OCI-M1 (cell line): Measurements from ENCODE around the gene EZH1.

Source experiments
- DNase-seq: peaks from one replicate; lab custom pipeline; 2025; lab: John Stamatoyannopoulos, UW

EZH1 gene

DNA sequence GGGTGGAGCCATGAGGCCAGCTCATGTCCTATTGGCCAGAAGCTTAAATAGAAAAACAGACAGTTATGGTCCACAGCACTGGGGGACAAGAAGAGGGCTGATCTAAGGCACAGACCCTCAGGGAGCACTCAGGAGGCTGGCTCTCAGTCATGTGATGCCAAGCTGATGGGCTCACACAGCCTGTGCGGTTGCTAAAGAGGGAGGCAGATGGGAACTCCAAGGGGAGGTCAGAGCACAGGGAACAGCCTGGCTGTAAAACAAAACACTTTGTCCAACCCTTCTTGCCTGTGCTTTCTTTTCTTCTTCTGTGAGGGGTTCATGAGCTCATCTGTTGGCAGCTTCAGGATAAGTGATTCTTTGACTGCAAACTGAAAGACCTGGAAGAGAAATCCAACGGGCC lies 35.3 kb downstream of the EZH1 start:
- no peak for DNase-seq

DNA sequence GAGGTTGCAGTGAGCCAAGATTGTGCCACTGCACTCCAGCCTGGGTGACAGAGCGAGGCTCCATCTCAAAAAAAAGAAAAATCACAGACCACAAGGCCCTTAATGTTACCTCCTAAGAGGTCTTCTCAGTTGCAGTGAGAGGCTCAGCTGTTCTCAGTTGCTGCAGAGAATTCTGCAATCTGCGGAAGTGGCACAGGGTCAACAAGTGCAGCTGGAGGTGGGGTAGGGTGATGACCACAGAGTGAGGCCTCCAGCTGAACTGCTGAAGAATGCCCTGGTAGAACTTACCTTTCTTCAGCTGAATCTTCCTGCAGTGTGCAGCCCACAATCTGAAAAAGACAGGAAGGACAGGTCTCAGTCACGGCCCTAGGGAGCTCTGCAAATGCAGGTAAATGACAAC lies 36.3 kb downstream of the EZH1 start:
- DNase-seq: no peak

DNA sequence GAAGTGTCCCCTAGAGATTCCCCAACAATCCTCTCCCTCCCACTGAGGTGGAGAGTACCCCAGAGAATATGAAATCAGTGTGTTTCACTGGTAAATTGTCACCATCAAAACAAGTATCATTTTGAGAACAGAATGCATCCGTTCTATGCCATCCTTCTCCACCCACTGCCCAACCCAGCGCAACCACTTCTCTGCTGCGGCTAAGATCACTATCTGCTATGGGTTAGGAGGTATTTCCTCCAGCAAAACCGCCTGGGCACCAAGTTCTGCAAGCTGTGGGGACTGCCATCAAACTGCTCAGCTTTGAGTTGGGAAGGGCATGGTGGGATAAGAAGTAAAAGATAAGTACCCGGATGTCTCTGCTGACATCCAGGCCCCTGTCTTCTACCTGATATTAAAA lies 38.1 kb downstream of the EZH1 start:
- DNase-seq: no peak

DNA sequence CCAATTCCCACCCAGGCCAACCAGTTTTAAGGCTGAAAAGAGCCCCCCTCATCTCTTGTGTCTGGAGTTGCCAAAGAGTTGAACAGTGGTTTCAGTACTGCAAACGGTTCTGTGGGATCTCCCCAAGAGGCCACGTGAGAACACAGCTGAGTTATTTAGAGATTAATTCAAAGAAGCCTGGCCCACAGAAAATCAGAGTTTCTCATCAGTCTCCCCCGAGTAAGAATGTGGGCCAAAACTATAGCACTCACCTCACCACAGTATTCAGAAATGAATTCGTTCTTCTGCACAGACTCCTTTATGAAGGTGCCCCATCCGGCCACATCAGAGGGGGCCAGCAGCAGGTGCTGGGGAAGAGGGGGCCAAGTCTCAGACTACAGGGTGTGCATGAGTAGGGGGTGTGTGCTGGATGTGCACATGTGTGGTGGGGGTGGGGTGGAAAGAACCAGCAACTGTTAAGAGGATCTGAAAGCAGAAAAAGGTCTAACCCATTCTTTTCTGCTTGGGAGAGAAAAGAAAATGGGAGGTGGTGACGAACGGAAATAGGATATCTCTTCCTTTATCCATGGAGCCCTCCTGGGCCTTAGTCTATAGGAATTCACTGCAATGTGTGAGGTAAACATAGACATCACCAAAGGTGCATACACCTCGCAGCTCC lies 39.9 kb downstream of the EZH1 start:
- no peak for DNase-seq

DNA sequence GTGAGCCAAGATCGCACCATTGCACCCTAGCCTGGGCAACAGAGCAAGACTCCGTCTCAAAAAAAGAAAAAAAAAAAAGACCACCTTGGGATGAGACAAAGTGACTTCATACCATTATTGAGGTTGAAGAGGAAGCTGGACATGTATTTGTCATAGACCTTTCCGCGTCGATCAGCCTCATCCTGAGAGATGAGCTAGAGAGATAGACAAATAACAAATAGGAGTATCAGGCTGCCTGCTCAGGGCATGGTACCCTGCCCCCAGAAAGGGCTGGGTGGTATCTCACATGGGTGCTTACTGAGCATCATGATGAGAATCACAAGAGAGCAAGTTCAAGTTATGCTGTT lies 40.4 kb downstream of the EZH1 start:
- no peak for DNase-seq

DNA sequence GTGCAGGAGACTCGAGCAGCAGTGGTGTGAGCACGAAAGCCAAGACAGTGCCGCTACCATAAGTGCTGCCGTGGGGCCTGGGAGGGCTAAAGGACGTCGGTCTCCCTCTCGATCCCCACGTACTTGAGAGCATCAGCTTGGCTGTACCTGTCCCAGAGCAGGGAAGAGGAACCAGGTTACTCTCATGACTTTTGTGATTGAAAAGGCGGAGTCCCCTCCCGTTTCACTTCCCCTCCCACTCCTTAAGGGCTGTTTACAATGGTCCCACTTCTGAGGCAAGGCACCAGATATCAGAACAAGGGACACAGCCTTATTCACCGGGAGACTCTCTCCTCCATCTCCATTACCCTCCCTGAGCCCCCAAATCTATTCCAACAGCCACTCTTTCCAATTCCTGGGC lies 42.4 kb downstream of the EZH1 start:
- no peak for DNase-seq

DNA sequence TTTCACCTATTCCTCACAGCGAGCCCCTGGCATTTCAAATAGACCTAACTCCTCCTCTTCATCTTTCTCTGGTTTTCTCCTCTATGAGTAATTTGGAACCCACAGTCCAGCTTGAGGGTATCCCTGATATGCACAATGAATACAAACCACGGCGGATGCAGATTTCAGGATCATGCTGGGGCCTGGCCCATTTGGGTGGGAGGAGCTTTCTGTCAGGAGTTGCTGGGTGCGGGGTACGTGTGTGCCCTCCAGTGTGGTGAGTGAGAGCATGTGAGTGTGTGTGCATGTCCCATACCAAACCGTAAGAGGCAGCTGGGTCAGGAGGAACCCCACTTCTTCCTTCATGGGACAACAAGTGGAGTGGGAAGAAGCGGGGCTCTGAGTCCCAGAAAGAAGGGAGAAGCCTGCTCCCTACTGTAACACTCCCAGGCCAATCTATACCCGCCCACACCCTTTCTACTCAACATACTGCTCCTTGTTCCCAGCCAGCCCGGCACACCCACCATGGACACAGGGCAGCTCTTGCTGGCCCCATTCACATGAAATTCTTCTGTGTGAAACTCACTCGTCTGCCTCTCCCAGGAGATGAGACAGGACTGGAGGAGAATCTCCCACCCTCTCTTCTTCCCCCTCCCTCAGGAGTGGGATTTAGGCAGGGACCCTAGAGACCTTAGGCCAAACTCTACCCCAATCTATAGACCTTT lies 44.1 kb downstream of the EZH1 start:
- DNase-seq: no peak

DNA sequence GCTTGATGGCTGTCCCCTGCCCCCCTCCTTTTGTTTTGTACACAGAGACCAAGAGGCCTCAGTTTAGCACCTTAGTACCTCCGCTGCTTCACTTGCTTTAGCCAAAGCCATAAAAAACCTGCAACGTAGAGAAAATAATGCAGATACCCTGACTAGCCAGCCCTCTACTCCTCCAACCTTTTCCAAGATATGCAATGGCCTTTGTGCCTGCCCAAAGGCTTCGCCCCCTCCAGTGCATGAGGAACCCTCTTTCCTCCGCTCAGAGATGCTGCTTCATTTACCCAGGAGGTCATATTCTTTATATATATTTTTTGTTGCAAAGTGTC lies 45.5 kb downstream of the EZH1 start:
- DNase-seq: no peak

DNA sequence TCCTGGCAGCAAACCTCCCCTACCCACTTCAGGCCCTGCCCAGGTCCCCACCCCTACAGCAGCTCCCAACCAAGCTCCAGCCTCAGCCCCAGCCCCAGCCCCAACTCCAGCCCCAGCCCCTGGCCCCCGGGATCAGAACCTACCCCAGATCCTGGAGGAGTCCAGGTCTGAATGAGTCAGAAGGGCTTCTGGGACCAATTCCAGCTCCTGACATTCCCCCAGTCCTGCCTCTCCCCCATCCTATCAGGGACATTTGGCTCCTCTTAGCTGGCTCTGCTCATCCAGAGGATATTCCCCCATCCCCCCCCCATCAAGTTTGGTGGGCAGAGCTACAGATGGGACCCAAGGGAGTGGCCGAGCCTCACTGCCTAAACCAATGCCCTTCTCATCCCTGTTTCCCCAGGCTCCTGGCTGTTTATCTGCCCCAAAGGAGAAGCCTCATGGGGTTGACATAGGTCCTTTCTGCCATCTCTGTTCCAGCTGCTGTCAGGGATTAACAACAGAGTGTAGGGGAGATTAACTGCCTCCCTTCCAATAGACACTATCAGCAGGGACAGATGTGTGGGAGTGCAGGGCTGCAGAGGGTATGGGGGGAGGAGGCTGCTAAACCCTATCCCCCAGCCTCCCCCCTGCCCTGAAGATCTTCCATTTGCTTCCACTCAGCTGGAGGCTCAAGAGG lies 46.0 kb downstream of the EZH1 start:
- DNase-seq: peak; percentile 98

DNA sequence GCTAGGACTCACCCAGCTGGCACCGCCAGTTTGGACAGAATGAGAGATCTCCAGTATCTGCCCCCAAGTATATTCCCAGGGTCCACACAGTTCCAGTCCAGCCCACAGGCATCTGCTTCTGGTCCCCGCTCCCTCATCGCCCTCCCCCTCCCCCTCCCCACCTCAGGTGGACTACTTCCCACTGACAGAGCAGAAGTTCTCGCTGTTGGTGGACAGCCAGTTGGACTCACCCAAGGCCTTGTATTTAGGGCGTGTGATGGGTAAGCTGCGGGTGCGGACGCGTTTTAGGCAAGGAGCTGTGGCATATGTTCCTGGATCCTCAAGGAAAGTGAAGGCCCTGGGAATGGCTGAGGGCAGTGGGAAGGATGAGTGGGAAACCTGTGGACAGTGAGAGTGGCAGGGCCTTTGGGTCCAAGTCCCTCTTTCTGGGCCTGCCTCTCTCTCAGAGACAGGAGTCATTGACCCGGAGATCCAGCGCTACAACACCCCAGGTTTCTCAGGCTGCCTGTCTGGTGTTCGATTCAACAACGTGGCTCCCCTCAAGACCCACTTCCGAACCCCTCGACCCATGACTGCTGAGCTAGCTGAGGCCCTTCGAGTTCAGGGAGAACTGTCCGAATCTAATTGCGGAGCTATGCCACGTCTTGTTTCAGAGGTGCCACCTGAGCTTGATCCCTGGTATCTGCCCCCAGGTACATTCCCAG lies 47.6 kb downstream of the EZH1 start:
- no peak for DNase-seq

DNA sequence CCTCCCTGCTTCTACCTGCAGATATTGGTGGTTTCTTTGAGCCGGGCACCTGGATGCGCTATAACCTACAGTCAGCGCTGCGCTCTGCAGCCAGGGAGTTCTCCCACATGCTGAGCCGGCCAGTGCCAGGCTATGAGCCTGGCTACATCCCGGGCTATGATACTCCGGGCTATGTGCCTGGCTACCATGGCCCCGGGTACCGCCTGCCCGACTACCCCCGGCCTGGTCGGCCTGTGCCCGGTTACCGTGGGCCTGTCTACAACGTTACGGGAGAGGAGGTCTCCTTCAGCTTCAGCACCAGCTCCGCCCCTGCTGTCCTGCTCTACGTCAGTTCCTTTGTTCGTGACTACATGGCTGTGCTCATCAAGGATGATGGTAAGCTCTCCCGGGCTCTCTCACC lies 49.3 kb downstream of the EZH1 start:
- no peak for DNase-seq

DNA sequence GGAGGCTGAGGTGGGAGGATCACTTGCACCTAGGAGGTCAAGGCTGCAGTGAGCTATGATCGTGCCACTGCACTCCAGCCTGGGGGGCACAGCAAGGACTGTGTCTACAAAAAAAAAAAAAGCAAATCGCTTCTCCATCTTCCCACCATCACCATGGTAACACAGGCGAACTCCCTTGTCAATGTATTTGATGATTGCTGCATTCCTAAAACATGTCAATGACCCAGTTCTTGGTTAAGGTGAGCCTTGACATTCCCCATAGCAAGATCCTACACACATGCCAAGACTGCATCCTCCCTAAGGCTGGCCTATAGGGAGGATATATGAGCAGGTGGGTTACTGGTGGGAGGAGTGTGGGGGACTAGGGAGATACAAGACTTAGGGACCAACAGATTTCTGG lies 50.3 kb downstream of the EZH1 start:
- DNase-seq: no peak

DNA sequence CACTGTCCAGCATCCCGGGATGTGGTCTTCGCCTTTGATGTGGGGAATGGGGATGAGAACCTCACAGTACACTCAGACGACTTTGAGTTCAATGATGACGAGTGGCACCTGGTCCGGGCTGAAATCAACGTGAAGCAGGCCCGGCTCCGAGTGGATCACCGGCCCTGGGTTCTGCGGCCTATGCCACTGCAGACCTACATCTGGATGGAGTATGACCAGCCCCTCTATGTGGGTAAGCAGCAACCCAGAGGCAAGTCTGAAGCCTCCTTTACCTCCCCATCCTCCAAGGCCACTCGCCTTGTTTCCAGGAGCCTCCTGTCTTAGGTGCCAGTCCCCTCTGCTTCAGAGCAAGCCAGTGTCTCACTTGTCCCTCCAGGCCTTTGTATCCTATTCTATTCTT lies 52.4 kb downstream of the EZH1 start:
- DNase-seq: no peak

DNA sequence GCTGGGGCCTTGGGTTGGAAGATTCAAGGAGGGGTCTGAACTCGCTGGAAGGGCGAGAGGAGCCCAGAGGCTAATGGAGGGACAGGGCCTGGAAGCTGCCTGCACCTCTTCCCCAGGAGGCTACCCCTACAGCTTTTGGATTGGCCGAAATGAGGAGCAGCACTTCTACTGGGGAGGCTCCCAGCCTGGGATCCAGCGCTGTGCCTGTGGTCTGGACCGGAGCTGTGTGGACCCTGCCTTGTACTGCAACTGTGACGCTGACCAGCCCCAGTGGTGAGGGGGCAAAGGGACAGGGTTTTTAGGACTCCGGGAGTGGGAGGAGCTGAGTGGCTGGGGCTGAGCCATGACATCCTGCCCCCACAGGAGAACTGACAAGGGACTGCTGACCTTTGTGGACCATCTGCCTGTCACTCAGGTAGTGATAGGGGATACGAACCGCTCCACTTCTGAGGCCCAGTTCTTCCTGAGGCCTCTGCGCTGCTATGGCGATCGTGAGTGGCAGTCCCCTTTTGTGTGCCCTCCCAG lies 53.8 kb downstream of the EZH1 start:
- no peak for DNase-seq

DNA sequence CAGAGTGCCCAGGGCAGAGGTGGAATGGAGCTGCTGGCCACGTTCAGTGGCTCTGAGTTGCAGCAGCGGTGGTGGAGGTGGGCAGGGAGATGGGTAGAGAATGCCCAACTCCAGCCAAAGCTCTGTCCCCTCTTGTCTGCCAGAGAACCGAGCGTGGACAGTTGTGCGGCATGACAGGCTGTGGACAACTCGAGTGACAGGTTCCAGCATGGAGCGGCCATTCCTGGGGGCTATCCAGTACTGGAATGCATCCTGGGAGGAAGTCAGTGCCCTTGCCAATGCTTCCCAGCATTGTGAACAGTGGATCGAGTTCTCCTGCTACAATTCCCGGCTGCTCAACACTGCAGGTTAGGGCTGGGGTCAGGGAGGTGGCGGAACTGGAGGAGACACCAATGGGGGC lies 54.2 kb downstream of the EZH1 start:
- no peak for DNase-seq

DNA sequence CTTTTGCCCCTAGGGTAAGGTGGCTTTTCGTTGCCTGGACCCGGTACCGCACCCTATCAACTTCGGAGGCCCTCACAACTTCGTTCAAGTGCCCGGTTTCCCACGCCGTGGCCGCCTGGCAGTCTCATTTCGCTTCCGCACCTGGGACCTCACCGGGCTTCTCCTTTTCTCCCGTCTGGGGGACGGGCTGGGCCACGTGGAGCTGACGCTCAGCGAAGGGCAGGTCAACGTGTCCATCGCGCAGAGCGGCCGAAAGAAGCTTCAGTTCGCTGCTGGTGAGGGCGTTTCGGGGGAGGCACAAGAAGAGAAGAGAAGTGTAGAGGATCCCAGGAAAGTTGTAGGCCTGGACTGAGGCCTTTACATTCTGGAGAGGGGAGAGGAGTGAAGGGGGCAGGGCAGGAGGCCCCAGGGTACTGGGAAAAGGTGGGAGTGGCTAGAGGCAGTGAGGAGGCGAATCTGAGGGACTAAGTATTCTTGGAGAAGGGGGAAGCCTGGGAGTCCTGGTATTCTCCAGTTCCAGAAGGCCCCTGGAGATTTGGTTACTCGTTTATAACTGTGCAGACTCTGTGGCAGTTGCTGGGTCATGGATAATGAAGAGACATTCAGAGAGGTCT lies 57.0 kb downstream of the EZH1 start:
- no peak for DNase-seq

DNA sequence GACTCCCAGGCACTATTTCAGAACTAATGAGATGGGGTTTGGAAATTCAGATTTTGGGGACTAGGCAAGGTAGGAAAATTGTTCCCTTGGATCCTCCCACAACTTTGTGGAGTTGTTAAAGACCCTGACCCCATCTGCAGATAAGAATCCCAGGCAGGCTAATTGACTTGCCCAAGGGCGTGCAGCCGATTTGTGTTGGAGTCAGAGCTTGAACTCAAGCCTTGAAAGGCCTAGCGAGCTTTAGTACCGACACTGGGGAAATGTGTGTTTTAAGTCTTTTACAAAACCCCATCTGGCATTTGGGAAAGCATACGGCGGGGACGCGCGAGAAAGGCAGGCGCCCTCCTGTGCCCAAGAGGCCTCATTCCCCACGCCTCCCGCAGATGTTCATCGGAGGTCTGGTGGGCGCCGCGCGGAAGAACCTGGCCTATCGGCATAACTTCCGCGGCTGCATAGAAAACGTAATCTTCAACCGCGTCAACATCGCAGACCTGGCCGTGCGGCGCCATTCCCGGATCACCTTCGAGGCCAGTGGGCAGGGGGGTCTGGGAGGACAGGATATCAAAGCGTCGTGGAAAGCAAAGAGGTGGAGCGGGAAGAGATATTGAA lies 58.2 kb downstream of the EZH1 start:
- no peak for DNase-seq

DNA sequence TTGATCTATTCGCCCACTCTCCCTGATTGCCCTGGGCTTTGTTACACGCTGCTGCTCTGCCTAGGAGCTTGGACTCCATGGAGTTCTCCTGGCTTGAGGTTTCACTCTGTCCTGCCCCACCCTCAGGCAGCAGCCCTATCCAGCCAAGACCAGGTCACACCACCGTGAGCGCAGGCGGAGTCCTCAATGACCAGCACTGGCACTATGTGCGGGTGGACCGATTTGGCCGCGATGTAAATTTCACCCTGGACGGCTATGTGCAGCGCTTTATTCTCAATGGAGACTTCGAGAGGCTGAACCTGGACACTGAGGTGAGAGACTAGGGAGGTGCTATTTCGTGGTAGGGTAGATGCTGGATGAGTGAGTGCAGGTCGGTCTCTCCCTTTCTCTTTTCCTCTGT lies 59.0 kb downstream of the EZH1 start:
- no peak for DNase-seq

DNA sequence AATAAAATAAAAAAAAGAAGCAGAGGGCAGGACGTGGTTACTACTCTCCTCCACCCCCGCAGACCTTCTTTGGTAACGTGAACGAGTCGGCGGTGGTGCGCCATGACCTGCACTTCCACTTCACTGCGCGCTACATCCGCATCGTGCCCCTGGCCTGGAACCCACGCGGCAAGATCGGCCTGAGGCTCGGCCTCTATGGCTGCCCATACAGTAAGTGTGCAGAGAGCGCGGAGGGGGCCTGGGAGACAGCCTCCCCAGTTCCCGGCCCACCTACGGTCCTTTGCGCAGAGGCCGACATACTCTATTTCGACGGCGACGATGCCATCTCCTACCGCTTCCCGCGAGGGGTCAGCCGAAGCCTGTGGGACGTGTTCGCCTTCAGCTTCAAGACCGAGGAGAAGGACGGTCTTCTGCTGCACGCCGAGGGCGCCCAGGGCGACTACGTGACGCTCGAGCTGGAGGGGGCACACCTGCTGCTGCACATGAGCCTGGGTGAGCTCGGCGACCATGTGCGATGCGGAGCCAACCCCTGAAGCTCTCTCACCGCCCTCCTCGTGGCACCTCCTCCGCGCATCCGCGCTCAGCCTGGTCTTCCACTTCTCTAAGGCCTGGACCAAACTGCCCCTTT lies 59.8 kb downstream of the EZH1 start:
- no peak for DNase-seq

DNA sequence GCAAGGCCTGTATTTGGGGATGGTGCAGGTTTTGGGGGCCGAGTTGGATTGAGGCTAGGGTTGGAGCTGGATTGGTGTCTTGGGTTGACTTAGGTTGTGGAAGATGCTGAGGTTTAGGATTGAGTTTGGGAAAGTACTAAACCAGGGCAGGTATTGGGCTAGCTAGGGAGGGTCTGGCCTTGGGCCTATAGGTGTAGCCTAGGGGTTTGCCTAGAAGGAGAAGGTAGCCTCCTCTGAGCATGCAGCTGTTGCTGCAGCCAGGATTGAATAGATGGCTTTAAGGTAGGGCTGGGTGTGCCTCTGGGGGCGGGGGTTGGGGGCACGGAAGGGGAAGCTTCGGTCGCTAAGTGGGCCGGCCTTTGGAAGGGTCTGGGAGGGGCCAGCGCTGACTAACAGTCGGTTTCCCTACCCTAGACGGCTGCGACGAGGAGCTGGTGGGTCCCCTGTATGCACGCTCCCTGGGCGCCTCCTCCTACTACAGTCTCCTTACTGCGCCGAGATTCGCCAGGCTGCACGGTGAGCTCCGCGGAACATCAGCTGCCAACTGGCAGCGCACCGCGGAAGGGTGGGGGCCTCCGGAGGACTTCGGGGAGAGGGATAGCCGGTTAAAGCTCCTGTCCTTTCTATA lies 61.3 kb downstream of the EZH1 start:
- DNase-seq: no peak
